CD8-positive, alpha-beta memory T cell (primary cell): ENCODE measurements around the gene LCOR. TPM values are rescaled to one million over a fixed set of nuclear protein-coding genes. Genes with fewer than 3 reads are reported as not detected.
A peak's percentile ranks its signal among the peaks of the same experiment; 100 is the strongest.

Experiments used
- CTCF ChIA-PET: fragments of 350-600 bp; sonication (Branson Sonifier 250); formaldehyde crosslinking; loops from one replicate; lab custom pipeline; 2021; ENCODE audit warnings: antibody characterized with exemption; lab: Charles Lee
- POLR2A ChIA-PET: fragments of 350-600 bp; sonication (Branson Sonifier 250); formaldehyde crosslinking; loops from one replicate; lab custom pipeline; 2021; ENCODE audit warnings: antibody characterized with exemption; lab: Charles Lee
- DNase-seq, 5 donors: peaks; one replicate each; pipeline versions ENCODE4 v3.0.0 to v3.0.0-alpha.2; 2020 to 2022; ENCODE audit warnings: mixed read lengths in 1 of 5
- H3K27ac ChIP-seq: one replicate; pipeline ENCODE4 v1.7.0; 2013; ENCODE audit warnings: low read depth, mild to moderate bottlenecking, low read length, moderate library complexity
- H3K27me3 ChIP-seq: 2 replicates; pipeline ENCODE4 v1.7.0; 2013; ENCODE audit warnings: low read length, mild to moderate bottlenecking; ENCODE audit not compliant: insufficient read depth, poor library complexity, severe bottlenecking
- H3K36me3 ChIP-seq: 2 replicates; pipeline ENCODE4 v1.7.0; 2013; ENCODE audit warnings: mild to moderate bottlenecking, low read length, moderate library complexity; ENCODE audit not compliant: insufficient read depth
- H3K4me1 ChIP-seq: 2 replicates; pipeline ENCODE4 v1.7.0; 2013; ENCODE audit warnings: mild to moderate bottlenecking, low read length, moderate library complexity; ENCODE audit not compliant: insufficient read depth
- H3K4me3 ChIP-seq: 2 replicates; pipeline ENCODE4 v1.7.0; 2013; ENCODE audit warnings: mild to moderate bottlenecking, low read length
- H3K9me3 ChIP-seq: 2 replicates; pipeline ENCODE4 v1.7.0; 2013; ENCODE audit warnings: mild to moderate bottlenecking, low read length
- H3K27ac Mint-ChIP-seq, 8 donors: one replicate each; pipeline ENCODE4 v1.8.0; 2020 to 2021; ENCODE audit warnings: mixed read lengths in 8 of 8, mild to moderate bottlenecking in 6 of 8, inconsistent platforms in 3 of 8, moderate library complexity in 3 of 8
- H3K27me3 Mint-ChIP-seq, 2 donors: one replicate each; pipeline ENCODE4 v1.8.0; 2020 to 2021; ENCODE audit warnings: mixed read lengths in 2 of 2, mild to moderate bottlenecking in 1 of 2, moderate library complexity in 1 of 2
- H3K36me3 Mint-ChIP-seq, 3 donors: one replicate each; pipeline ENCODE4 v1.8.0; 2020 to 2021; ENCODE audit warnings: mixed read lengths in 3 of 3, inconsistent platforms in 1 of 3, mild to moderate bottlenecking in 1 of 3
- H3K4me1 Mint-ChIP-seq, 3 donors: one replicate each; pipeline ENCODE4 v1.8.0; 2020 to 2021; ENCODE audit warnings: mixed read lengths in 3 of 3, inconsistent platforms in 1 of 3, mild to moderate bottlenecking in 1 of 3
- H3K4me3 Mint-ChIP-seq, 7 donors: one replicate each; pipeline ENCODE4 v1.8.0; 2020 to 2021; ENCODE audit warnings: mixed read lengths in 7 of 7, mild to moderate bottlenecking in 6 of 7, moderate library complexity in 4 of 7, inconsistent platforms in 2 of 7
- H3K9me3 Mint-ChIP-seq, 5 donors: one replicate each; pipeline ENCODE4 v1.8.0; 2020 to 2022; ENCODE audit warnings: mixed read lengths in 5 of 5, mild to moderate bottlenecking in 3 of 5, moderate library complexity in 2 of 5, inconsistent platforms in 1 of 5
- polyA plus RNA-seq: library from polyadenylated mRNA; unstranded; fragments of 300-500 nt; fragmentation: Illumina TruSeq; gene quantifications from one replicate; pipeline ENCODE4 v1.2.3, GENCODE V29; 2021
- total RNA-seq, 2 experiments: library from RNA; stranded (reverse); gene quantifications; one replicate each; pipeline ENCODE4 v1.2.3, GENCODE V29; 2021

Gene LCOR
- total and polyA plus RNA-seq, 3 experiments from 2014 or later: 20.3 to 26.1 (median 20.8) TPM

DNA sequence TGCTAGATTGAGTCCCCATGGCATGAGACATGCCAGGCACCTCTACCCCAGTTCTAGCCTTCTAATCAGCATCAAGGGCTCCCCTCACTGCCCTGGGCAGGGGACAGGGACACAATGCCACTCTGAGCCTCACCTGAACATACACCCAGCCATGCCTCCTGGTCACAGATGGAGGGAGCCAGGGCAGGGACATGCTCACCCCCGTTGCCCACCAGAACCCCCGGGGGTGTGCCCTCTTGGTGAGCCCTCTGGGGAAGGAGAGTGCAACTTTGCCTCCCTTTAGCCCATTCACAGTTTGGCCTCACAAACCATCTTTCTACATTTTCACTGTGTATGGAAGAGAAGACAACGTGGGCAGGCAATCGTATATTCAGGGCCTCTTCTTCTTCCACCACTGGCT lies 167.2 kb downstream of the LCOR start:
- H3K27ac ChIP-seq: no peak overlapping the region
- H3K36me3 ChIP-seq: no peaks in the 10 kb centered on the region
- Mint-ChIP-seq H3K36me3 (no peaks in the 10 kb centered on the region), H3K27ac (no peak overlapping the region), H3K27me3 (no peaks in the 10 kb centered on the region), H3K4me1 (peaks cover 0 to 2% (median 0%) of the 10 kb centered on the region in 3 donors), H3K9me3 (no peaks in the 10 kb centered on the region), H3K4me3 (no peak overlapping the region)
- POLR2A ChIA-PET: no interaction called here
- no peak overlapping the region for H3K4me3 ChIP-seq
- H3K4me1 ChIP-seq: no peaks in the 10 kb centered on the region
- no peaks in the 10 kb centered on the region for H3K9me3 ChIP-seq
- no peak for DNase-seq
- CTCF ChIA-PET: no interaction called here
- no peaks in the 10 kb centered on the region for H3K27me3 ChIP-seq

DNA sequence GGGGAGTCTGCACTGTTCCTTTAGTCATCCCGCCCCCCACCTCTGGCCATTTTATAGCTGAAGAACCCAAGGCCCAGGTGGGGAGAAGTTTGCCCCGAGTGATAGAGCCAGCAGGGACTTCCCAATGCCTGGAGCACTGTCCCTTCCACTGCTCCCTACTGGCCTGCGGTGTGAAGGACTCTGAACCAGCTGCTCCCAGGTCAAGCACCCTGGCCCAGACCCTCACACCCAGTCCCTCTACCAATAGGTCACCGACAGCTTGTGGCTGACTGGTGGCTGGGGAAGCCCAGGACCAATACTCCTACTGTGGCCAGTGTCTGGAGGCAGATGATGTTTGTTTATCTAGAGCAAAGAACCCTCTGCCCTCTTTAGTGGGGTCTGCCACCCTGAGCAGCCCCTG lies 167.9 kb downstream of the LCOR start:
- Mint-ChIP-seq H3K36me3 (no peaks in the 10 kb centered on the region), H3K4me1 (peaks cover 0 to 2% (median 0%) of the 10 kb centered on the region in 3 donors), H3K27ac (no peak overlapping the region), H3K9me3 (no peaks in the 10 kb centered on the region), H3K4me3 (no peak overlapping the region), H3K27me3 (peaks cover 0 to under 1% of the 10 kb centered on the region in 2 donors)
- ChIA-PET POLR2A (no interaction called here), CTCF (no interaction called here)
- Histone ChIP-seq H3K36me3 (no peaks in the 10 kb centered on the region), H3K4me3 (no peak overlapping the region), H3K27ac (no peak overlapping the region), H3K27me3 (no peaks in the 10 kb centered on the region), H3K4me1 (no peaks in the 10 kb centered on the region), H3K9me3 (no peaks in the 10 kb centered on the region)
- no peak for DNase-seq

DNA sequence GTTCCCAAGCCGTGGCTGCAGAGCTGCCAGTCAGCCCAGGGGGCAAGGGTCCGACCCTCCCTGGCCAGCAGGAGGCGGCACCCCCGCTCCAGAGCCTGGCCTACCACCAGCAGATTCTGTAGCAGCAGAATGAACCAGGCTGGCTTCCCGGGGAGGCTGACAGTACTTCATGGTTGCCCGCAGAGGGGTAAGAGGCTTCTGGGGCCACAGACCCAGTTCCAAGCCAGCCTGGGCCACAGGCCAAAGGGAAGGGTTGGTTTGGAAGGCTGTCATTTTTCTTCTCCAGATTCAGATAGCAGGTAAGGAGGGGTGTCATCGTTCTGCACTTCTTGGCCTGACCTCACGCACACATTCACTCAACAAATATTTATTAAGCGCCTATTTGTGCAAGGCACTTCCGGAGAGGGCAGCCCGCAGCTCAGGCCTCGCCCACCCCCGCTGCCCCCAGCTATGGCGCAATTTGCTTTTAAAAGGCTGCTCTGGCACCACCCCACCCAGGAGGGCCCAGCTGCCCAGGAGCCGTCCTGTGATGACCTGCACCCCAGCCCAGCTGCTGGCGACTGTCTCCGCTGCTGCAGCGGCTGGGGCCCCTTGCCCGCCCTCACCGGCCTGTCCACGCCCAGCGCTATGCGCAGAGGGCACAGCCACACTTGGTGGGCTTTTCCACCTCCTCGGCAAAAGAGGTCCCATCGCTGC lies 168.5 kb downstream of the LCOR start:
- Mint-ChIP-seq H3K27ac (no peak overlapping the region), H3K9me3 (peaks cover 0 to 3% (median 3%) of the 10 kb centered on the region in 5 donors), H3K27me3 (peaks cover 2 to 7% of the 10 kb centered on the region in 2 donors), H3K36me3 (peaks cover 0 to 3% (median 0%) of the 10 kb centered on the region in 3 donors), H3K4me1 (no peaks in the 10 kb centered on the region), H3K4me3 (no peak overlapping the region)
- H3K4me3 ChIP-seq: no peak overlapping the region
- H3K36me3 ChIP-seq: no peaks in the 10 kb centered on the region
- no peaks in the 10 kb centered on the region for H3K27me3 ChIP-seq
- POLR2A ChIA-PET: no interaction called here
- no peaks in the 10 kb centered on the region for H3K4me1 ChIP-seq
- no peaks in the 10 kb centered on the region for H3K9me3 ChIP-seq
- H3K27ac ChIP-seq: no peak overlapping the region
- CTCF ChIA-PET: no interaction called here
- no peak for DNase-seq

DNA sequence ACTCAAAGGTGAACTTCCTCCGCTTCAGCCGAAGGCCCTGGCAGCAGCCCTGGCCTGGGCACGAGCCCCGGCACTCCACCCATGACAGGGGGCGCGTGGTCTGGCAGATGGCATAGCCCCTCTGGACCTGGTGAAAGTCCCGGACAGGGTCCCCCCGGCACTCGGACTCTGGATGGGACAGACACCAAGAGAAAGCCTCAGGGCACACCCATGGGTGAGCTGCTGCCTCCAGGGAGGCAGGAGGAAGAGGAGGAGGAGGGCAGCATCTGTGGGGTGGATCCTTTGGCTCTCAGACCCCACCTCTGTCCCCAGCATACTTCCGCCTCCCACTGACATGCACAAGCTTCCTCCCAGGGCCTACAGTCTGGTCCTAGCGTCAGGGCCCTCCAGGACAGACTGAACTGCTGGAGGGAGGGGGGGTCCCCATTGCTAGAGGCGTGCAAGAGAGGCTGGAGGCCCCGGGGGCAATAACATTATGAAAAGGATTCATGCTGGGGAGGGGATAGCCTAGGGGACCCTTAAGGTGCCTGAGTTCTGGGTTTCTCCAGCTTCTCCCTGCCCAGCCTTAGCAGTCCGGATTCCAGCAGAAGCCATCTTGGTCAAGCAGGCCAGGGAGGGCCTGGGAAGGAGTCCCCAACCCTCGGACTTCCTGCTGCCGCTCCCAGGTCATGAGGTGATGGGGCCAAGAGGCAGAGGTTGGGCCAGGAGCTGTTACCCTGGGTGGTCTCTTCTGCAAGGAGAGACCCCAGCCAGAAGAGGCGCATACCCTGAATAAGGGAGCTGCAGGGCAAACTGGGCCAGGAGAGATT lies 169.3 kb downstream of the LCOR start:
- no peak overlapping the region for H3K4me3 Mint-ChIP-seq
- Histone ChIP-seq H3K9me3 (no peaks in the 10 kb centered on the region), H3K27ac (no peak overlapping the region), H3K36me3 (no peaks in the 10 kb centered on the region), H3K27me3 (no peaks in the 10 kb centered on the region), H3K4me3 (no peak overlapping the region), H3K4me1 (no peaks in the 10 kb centered on the region)
- POLR2A ChIA-PET: no interaction called here
- DNase-seq: no peak
- peak overlapping the region in 1 of 8 donors; percentile 91 for H3K27ac Mint-ChIP-seq
- no peaks in the 10 kb centered on the region for H3K4me1 Mint-ChIP-seq
- peaks cover 3 to 10% of the 10 kb centered on the region in 2 donors for H3K27me3 Mint-ChIP-seq
- H3K9me3 Mint-ChIP-seq: peaks cover 1 to 9% (median 7%) of the 10 kb centered on the region in 5 donors
- peaks cover 0 to 10% (median 0%) of the 10 kb centered on the region in 3 donors for H3K36me3 Mint-ChIP-seq
- CTCF ChIA-PET: no interaction called here

DNA sequence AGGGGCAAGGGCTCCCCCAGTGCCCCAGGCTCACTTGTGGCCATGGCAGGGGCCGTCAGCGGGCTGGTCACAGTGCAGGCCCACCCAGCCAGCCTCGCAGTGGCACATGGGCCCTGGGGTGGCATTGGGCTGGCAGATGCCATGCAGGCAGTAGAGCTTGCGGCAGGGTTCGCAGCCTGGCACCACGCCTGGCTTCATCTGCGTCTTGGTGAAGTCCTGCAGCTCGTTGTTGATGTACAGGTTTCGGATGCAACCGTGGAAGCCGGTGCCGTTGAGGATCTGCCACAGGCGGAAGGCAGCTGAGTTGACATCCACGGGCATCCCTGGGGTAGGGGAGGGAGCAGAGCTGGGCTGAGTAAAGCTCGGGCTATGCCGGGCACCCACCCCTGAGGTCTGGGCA lies 170.6 kb downstream of the LCOR start:
- H3K4me1 Mint-ChIP-seq: no peaks in the 10 kb centered on the region
- peaks cover 0 to 23% (median 0%) of the 10 kb centered on the region in 3 donors for H3K36me3 Mint-ChIP-seq
- Histone ChIP-seq H3K36me3 (no peaks in the 10 kb centered on the region), H3K4me3 (no peak overlapping the region), H3K27ac (no peak overlapping the region), H3K9me3 (no peaks in the 10 kb centered on the region), H3K27me3 (no peaks in the 10 kb centered on the region), H3K4me1 (no peaks in the 10 kb centered on the region)
- no peak overlapping the region for H3K27ac Mint-ChIP-seq
- ChIA-PET CTCF (interaction anchor here (1.2 kb wide), 1 partner anchor 70 kb away, joined by 3 read pairs; no protein-coding TSS in a partner anchor), POLR2A (no interaction called here)
- peaks cover 6 to 10% of the 10 kb centered on the region in 2 donors for H3K27me3 Mint-ChIP-seq
- DNase-seq: no peak
- H3K4me3 Mint-ChIP-seq: no peak overlapping the region
- peaks cover 14 to 22% (median 19%) of the 10 kb centered on the region in 5 donors for H3K9me3 Mint-ChIP-seq

DNA sequence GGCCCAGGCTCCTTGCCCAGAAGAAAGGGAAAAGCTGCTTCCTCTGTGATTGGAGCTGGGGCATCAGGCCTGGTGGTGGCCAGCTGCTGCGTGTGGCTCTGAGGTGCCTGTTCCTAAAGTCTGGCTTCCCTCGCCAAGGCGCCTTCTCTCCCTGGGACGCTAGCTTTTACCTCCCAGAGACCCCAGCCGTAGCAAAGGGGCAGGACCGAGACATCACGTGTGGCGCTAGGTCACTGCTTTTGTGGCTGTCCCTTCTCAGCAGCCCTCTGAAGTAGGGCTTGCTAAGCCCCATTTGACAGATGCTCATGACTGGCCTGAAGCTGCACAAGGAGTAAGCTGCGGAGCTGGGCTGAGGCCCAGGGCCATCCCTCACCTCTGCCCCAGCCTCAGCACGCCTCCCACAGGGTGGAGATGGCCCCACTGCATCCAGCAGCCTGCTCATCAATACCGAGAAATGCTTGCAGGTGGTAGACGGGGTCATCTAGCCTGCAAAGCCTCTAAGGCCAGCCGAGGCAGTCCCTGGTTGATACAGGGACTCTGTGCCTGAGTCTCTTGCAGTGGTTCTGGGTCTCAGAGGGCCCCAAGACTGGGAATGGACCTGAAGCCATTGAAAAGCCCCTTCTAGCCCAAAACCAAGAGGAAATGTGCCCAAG lies 171.2 kb downstream of the LCOR start:
- H3K4me3 Mint-ChIP-seq: no peak overlapping the region
- H3K27me3 Mint-ChIP-seq: peaks cover 6 to 10% of the 10 kb centered on the region in 2 donors
- H3K27ac Mint-ChIP-seq: no peak overlapping the region
- CTCF ChIA-PET: interaction anchor here (1.2 kb wide), 1 partner anchor 70 kb away, joined by 3 read pairs; no protein-coding TSS in a partner anchor
- H3K9me3 Mint-ChIP-seq: peaks cover 16 to 25% (median 23%) of the 10 kb centered on the region in 5 donors
- no peak overlapping the region for H3K27ac ChIP-seq
- H3K4me1 ChIP-seq: no peaks in the 10 kb centered on the region
- POLR2A ChIA-PET: no interaction called here
- H3K9me3 ChIP-seq: no peaks in the 10 kb centered on the region
- H3K27me3 ChIP-seq: no peaks in the 10 kb centered on the region
- H3K4me1 Mint-ChIP-seq: no peaks in the 10 kb centered on the region
- no peak for DNase-seq
- no peaks in the 10 kb centered on the region for H3K36me3 ChIP-seq
- H3K36me3 Mint-ChIP-seq: peaks cover 0 to 27% (median 0%) of the 10 kb centered on the region in 3 donors
- no peak overlapping the region for H3K4me3 ChIP-seq

DNA sequence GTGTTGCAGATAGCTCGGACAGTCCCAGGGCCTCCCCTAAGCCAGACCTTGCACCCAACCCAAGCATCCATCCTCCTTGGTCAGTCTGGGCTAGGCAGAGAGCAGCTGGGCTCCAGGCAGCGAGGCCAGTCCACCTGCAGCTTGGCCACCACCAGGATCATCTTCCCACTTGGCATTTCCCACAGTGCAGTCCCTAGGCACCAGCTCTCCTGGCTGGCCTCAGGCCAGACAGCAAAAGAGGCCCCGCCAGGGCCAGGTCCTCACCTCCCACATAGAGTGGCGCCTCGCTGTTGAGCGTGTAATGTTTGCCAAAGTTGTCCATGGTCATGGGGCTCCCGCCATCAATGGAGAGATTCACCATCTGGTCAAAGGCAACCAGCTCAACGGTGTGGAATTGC lies 171.7 kb downstream of the LCOR start:
- Histone ChIP-seq H3K36me3 (no peaks in the 10 kb centered on the region), H3K4me1 (no peaks in the 10 kb centered on the region), H3K27ac (no peak overlapping the region), H3K27me3 (no peaks in the 10 kb centered on the region), H3K9me3 (no peaks in the 10 kb centered on the region), H3K4me3 (no peak overlapping the region)
- Mint-ChIP-seq H3K36me3 (peaks cover 0 to 27% (median 0%) of the 10 kb centered on the region in 3 donors), H3K27me3 (peaks cover 6 to 10% of the 10 kb centered on the region in 2 donors), H3K4me1 (no peaks in the 10 kb centered on the region), H3K27ac (no peak overlapping the region), H3K9me3 (peaks cover 16 to 25% (median 23%) of the 10 kb centered on the region in 5 donors), H3K4me3 (no peak overlapping the region)
- POLR2A ChIA-PET: no interaction called here
- CTCF ChIA-PET: interaction anchor here (1.2 kb wide), 1 partner anchor 69 kb away, joined by 3 read pairs; no protein-coding TSS in a partner anchor
- no peak for DNase-seq
